HG02610 (cell line): ENCODE results near the gene PIGO.

Source experiments
- ATAC-seq: cut with Tn5 transposase; IDR thresholded peaks from one replicate; pipeline ENCODE4 v1.9.1; 2021; ENCODE audit warnings: mild to moderate bottlenecking, moderate library complexity; ENCODE audit not compliant: unreplicated experiment

The PIGO gene

DNA sequence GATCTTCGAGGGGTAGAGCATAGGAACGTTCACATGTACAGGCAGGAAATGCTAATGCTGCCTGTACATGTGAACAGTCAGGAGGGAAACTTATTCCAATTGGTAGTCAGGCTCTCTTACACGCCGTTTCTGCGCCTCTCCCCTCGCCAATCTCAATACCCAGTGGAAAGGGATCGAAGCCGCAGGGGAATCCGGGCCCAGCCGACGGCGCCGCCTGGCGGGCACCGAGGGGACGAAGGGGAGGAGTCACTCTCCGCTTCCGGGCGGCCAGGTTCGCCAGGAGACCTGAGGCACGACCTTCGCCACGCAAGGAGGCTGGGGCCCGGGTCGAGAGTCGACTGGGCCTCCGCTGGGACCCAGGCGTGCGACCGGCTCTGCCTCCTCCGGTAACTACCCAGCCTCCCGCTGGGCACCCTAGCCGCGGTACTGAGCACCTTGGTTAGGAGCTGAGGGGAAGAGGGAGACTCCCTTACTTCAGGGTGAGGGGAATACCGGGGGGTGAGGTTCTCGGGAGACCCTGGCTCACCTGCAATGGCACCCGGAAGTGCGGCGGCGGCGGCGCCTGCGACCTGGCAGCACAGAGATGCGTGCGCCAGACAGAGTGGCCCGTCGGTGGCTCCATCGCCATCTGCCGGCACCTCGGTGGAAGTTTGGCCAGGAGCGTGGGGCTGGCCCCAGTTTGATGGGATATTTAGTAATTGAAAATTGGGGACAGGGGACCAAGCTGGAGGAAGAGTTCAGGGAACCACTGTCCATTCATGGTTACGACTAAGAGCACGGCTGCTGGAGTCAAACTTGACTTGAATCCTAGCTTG, at the start of gene PIGO:
Gene PIGO, minus strand, starts transcription at position 557 of the 815 bp plus-strand sequence. CDS start 1,026 bp downstream, outside the sequence.
- peak; percentile 86 for ATAC-seq

DNA sequence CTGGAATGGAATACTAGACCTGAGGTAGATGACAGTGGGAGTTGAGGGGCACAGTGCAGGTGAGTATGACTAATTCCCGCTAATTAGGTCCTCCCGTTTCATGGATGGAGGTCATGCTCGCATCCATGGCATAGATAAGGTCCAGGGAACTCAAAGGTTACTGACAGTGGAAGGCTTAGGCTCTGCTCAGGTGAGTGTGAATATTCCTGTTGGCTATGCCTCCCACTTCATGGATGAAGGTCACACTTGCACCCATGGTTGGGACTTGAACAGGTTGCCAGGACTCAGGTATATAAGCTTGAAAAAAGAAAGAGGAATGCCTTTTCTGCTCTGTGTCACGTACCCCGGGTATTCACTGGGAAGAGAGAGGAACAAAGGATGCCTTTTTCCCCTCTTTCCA, 45.6 kb upstream of the PIGO start:
- no peak for ATAC-seq

DNA sequence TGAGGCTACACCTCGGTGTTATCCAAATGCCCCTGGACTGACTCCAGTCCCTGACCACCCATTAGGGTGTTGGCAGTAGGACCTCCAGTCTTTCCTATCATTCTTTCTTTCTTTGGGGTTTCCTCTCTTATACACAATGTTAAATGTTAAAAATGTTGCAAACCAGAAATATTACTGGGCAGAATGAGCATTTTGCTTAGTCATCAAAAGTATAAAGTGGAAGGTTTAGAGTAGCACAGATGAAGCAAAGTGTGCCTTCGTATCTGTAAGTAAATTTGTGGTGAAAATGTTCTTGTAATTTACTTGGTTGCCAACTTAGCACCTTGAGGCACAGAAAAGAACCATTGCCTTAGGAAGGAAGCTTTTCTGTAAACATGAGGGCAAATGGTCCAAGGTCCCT, 43.7 kb upstream of the PIGO start:
- ATAC-seq: no peak

DNA sequence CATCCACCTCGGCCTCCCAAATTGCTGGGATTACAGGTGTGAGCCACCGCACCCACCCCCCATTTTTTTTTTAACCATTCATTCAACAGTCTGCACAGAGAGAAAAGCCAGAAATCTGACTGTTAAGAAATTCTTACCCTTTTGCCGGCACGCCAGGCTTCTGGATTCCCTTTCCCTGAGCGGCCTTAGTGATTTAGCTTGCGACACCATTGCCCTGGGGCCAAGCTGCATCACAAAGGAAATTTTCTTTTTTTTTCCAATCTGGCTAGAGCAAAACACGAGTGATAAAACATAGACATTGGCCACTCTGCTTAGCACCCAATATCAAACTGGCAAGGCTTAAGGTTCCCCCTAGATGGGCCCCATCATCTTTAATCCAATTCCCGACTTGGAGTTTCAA, 40.5 kb upstream of the PIGO start:
- no peak for ATAC-seq

DNA sequence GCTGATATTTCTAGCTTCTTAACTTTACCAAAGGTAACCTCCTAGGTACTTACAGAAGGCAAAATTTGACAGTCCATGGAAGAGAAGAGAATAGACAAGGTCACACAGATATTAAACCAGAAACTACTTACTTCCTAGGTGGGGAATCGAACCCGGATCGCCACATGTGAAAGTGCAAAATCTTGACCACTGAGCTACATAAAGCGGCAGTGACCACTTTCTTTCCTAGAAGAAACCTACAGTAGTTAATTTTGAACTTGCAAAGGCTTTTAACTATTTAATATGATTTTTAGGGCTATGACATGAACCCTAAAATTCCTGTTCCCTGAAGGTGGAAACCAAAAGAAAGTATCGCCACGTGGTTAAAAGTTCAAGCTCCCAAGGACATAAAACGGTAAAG, 39.6 kb upstream of the PIGO start:
- no peak for ATAC-seq

DNA sequence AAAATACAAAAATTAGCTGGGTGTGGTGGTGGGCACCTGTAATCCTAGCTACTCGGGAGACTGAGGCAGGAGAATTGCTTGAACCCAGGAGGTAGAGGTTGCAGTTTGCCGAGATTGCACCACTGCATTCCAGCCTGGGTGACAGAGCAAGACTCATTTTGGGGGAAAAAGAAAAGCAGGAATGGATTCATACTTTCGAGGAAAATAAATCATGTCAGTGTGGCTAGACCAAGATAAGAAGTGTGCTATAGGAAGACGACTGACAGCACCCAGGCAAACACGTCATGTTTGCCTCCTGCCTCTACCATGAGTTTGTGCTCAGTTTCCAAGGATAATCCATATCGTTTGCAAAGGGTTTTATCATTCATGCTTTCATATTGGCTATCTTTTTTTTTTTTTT, 38.5 kb upstream of the PIGO start:
- no peak for ATAC-seq

DNA sequence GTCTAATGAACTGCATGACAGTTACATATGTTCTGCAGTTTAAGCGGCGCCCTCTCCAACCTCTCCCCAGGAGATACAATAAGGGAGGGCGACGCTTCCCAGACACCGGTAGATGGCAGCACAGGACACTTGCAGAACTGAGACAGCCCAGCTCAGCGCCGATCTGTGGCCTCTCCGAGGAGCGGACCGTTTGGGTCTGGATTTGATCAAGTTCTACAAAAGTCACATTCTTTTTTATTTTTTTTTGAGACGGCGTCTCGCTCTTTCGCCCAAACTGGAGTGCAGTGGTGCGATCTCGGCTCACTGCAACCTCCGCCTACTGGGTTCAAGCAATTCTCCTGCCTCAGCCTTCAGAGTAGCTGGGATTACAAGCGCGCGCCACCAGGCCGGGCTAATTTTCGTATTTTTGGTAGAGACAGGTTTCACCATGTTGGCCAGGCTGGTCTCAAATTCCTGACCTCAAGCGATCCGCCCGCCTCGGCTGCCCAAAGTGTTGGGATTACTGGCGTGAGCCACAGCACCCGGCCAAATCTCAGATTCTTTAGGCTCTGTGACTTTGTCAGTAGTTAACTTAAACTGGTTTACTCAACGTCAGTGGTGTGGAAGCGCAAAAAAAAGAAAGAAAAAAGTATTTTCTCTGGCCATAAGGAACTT, 20.6 kb upstream of the PIGO start:
- ATAC-seq: peak; percentile 34

DNA sequence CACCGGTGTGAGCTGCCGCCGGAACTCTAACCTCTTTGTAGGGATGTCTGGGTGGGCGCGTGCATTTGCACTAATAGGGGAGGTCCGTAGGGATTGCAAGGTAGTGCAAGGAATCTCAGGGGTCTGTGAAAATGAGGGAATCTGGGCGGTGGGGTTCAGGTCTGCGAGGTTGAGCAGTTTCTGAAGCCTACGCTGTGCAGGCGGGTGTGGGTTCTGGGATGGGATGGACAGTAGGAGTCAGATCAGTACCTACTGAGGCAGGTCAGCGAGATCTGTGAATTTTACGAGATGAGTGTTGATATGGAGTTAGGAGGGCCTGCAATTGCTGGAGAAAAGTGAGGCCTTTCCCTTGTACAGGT, 20.1 kb upstream of the PIGO start:
- no peak for ATAC-seq

- ATAC-seq: peak; percentile 53
Observed at GRCh38 chr9:35115680-35116538, 19.5 kb upstream of the PIGO start, which contains the start of gene ATOSB. Gene ATOSB (minus strand): TSS chr9:35115862. CDS start chr9:35108274, 7,588 bp downstream.

DNA sequence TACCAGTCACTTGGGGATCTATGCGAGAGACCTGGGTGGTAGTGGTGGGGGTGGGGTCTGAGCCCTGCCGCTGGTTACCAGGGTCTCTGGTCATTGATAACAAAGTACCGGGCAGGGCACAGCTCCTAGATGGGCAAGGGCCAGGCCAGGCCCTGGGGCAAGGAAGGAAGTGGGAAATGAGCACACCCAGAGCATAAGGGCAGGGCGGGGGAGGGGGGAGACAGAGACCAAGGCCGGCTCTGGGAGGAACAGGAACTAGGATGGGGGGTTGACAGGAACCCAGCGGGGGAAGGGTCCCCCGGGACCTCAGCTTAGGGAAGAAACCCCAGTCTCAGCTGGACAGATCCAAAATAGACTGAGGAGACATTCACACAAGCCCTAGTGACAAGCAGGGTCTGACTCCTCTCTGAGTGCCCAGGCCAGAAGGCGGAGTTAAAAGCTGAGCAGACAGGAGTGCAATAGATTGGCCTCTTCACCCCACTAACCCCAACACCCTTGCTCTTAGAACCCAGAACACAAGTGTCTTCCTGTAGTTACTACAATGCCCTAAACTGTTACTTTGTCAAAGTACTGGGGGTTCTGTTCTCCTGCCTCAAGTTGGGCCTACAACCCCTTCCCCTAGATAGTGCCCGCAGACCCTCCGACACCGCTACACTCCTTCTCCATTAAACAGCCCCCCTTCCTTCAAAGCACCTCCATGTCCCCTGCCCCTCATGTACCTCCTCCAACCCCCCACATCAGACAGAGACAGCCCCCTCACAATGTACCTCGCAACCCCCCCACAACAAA, 18.6 kb upstream of the PIGO start:
- no peak for ATAC-seq

- ATAC-seq: peak; percentile 23
Observed at GRCh38 chr9:35114113-35114839, 17.9 kb upstream of the PIGO start.

- ATAC-seq: no peak
Observed at GRCh38 chr9:35112257-35113020, 16.0 kb upstream of the PIGO start.

DNA sequence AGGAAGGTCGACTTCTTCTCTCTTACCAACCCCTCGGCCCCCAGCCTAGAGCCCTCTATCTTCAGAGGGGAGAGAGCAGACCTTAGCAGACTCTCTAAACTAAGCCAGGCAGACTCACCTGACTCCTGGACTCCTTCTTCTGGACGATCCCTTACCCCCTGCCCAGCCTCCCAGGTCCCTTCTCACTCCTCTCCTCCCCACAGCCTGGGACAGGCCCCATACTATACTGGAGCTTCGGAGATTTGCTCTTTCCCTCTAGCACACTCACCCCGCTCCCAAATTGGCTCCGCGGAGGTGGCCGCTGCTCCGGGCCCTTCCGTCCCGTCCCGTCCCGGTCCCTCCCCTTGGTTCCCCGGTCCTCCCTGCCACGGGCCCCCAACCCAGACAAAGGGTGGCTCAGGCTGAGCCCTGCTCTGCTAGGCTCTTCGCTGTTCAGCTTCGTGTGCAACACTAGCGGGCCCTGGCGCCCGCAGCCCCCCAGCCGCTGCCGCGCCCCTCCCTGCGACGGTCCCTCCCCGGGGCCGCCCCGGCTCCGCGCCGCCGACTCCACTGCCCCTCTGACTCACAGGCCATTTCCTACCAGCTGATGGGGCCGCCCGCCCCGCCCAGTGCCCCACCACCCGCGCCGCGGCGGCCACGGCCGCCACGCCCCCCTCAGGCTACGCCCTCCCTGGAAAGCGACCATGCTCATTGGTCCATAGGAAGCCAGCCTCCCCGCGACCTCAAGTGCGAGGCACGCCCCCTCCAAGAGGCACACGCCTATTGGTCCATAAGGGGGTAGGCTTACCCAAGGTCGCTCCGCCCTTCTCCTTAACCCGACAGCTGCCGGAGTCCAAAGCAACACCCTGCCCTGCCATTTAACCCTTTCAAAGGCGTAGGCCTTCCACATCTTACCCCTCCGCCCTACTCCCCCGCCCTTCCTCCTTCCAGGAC, 14.9 kb upstream of the PIGO start:
- peak; percentile 78 for ATAC-seq

DNA sequence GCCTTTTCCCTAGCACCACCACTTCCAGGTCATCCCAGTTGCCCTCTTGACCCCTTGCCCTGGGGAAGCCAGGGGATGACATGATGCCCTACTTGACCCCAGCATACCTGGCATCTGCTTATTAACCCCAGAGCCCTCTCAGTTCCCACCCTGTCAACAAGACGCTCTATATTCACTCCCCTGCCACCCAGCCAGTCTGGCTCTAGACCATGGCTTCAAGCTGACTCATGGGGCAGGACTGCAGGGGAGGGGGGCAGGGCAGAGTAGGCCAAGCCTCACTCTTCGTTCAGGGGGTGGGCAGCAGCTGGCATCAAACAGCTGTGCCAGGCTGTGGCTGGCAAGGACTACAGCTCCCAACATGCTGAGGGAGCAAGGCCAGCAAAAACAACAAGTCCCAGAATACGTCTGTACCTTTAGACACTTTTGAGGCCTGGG, 14.0 kb upstream of the PIGO start:
- ATAC-seq: no peak

- ATAC-seq: no peak
Observed at GRCh38 chr9:35108946-35109575, 12.7 kb upstream of the PIGO start.

DNA sequence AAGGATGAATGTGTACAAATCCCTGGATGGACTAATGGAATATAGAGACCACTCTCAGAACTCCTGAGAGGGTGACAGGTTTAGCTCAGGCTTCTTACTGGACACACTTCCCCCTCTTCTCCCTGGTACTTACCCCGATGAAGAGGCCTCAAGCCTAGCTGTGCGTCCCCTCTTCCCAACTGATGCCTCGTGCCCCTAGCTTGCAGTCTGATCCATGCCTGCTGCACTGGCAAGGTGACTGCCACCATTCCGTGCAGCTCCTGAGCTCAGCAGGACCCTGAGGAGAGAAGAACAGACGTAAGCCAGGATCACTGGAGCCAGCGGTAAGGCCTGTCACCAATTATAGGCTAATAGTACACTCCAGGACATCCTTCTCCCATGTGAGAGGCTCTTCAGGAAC, 12.1 kb upstream of the PIGO start:
- ATAC-seq: no peak
